ENCODE data around the gene CDCA3. TPM values are rescaled to one million over a fixed set of nuclear protein-coding genes. Genes with fewer than 3 reads are reported as not detected.

CDCA3 gene
- total RNA-seq, 1 donor from 2014 or later = 42.1 TPM

DNA sequence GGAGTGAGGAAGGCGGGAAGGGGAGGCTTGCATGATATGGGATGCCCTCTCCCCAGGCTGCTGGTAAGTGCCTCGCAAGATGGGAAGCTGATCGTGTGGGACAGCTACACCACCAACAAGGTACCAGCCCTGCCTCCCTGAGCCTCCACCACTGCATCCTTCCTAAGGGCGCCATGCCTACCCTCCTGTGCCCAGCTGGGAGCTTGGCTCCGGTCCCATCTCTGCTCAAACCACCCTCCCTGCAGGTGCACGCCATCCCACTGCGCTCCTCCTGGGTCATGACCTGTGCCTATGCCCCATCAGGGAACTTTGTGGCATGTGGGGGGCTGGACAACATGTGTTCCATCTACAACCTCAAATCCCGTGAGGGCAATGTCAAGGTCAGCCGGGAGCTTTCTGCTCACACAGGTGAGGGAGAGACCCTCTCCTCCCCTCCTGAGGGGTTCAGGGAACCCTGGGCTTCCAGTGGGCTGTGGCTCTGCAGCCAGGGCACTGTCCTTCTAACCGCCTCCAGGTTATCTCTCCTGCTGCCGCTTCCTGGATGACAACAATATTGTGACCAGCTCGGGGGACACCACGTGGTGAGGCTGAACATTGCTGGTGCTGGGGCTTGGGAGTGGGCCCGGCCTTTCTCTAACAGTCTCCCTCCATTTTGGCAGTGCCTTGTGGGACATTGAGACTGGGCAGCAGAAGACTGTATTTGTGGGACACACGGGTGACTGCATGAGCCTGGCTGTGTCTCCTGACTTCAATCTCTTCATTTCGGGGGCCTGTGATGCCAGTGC, 7.8 kb downstream of the CDCA3 start:
- Mint-ChIP-seq H3K36me3 (ENCODE audit: low read depth) (peaks cover 16% of the 10 kb centered on the region), H3K27me3 (ENCODE audit: low read depth) (no peaks in the 10 kb centered on the region), H3K9me3 (no peaks in the 10 kb centered on the region), H3K4me1 (ENCODE audit: low read depth) (peaks cover 5% of the 10 kb centered on the region), H3K4me3 (ENCODE audit: low read depth) (no peak overlapping the region), H3K27ac (no peak overlapping the region)
- intact Hi-C loops (cut with micrococcal nuclease) = no loop called here
- no peak for DNase-seq (ENCODE audit: low spot score)

DNA sequence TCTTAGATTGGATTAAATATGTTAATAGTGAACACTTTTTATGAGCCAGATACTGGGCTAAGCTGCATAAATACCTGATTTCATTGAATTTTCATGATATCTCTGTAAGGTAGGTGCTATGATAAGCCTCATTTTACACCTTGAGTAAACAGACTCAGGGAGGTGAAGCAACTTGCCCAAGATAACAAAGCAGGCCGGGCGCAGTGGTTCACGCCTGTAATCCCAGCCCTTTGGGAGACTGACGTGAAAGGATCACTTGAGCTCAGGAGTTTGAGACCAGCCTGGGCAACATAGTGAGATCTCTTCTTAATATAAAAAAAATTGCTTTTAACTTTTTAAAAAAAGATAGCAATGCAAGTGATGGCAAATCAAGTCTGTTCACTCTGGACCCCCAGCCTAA, 9.0 kb downstream of the CDCA3 start:
- H3K4me3 Mint-ChIP-seq (ENCODE audit: low read depth) = no peak overlapping the region
- H3K36me3 Mint-ChIP-seq (ENCODE audit: low read depth) = peaks cover 7% of the 10 kb centered on the region
- no peak overlapping the region for H3K27ac Mint-ChIP-seq
- no peak for DNase-seq (ENCODE audit: low spot score)
- intact Hi-C loops (cut with micrococcal nuclease) = no loop called here
- H3K27me3 Mint-ChIP-seq (ENCODE audit: low read depth) = no peaks in the 10 kb centered on the region
- no peaks in the 10 kb centered on the region for H3K9me3 Mint-ChIP-seq
- no peaks in the 10 kb centered on the region for H3K4me1 Mint-ChIP-seq (ENCODE audit: low read depth)

DNA sequence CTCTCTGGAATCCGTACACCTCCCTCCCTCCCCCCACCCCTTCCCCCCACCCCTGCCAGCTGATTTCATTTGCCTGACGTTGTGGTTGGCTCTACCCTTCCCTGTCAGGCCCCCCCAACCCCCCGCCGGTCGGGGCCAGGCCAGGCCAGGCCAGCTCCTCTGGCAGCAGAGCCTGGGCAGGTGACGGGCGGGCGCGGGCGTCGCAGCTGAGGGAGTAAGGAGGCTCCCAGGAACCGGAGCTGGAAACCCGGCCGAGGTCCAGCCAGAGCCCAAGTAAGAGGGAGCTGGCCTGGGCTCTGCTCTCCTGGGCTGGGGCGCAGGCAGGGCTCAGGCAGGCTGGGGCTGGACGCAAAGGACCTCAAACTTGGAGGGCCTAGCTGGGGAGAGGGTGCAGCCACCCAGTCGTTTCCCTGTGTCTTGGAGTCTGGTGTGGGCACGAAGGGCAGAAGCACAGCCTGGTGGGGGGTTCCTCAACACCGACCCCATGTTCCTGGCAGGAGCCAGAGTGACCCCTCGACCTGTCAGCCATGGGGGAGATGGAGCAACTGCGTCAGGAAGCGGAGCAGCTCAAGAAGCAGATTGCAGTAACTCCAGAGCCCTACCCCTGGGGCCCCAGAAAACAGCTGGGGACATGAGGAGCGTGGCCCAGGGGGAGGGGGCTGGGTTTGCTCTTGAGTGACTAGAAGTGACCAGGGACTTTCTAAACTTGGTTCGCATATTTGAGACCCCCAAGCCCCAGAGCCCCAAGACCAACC, 10.1 kb downstream of the CDCA3 start, which contains the start of gene GNB3:
Gene GNB3, plus strand, starts transcription at position 165 of the 755 bp plus-strand sequence. Its CDS starts 363 bp downstream, at position 528.
- Mint-ChIP-seq H3K4me1 (ENCODE audit: low read depth) (no peaks in the 10 kb centered on the region), H3K4me3 (ENCODE audit: low read depth) (no peak within 1 kb of the TSS), H3K9me3 (no peaks in the 10 kb centered on the region), H3K36me3 (ENCODE audit: low read depth) (no peaks in the 10 kb centered on the region), H3K27me3 (ENCODE audit: low read depth) (no peaks in the 10 kb centered on the region), H3K27ac (no peak within 1 kb of the TSS)
- DNase-seq (ENCODE audit: low spot score) = no peak
- intact Hi-C loops (cut with micrococcal nuclease) = no loop called here

DNA sequence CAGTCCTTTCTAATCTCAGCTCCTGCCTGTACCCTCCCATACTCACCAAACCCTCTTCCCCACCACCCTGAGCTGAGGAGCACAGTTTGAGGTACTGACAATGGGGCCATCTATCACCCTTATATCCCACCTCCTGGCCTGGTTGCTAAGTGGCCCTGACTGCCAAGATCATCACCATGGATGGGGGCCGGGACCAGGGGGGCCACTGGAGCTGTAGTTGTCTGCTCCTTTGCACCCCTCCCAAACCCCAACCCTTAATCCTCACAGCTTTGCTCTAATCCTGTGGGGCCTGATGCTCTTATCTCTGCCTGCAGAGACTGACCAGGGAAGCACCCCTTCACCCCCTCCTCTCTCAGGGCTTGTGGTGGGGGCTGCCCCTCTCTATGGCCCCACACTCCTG, 10.8 kb downstream of the CDCA3 start:
- intact Hi-C loops (cut with micrococcal nuclease) = no loop called here
- H3K27me3 Mint-ChIP-seq (ENCODE audit: low read depth) = no peaks in the 10 kb centered on the region
- H3K27ac Mint-ChIP-seq = no peak overlapping the region
- H3K4me3 Mint-ChIP-seq (ENCODE audit: low read depth) = no peak overlapping the region
- H3K9me3 Mint-ChIP-seq = no peaks in the 10 kb centered on the region
- H3K36me3 Mint-ChIP-seq (ENCODE audit: low read depth) = no peaks in the 10 kb centered on the region
- peaks cover 2% of the 10 kb centered on the region for H3K4me1 Mint-ChIP-seq (ENCODE audit: low read depth)
- DNase-seq (ENCODE audit: low spot score) = no peak

DNA sequence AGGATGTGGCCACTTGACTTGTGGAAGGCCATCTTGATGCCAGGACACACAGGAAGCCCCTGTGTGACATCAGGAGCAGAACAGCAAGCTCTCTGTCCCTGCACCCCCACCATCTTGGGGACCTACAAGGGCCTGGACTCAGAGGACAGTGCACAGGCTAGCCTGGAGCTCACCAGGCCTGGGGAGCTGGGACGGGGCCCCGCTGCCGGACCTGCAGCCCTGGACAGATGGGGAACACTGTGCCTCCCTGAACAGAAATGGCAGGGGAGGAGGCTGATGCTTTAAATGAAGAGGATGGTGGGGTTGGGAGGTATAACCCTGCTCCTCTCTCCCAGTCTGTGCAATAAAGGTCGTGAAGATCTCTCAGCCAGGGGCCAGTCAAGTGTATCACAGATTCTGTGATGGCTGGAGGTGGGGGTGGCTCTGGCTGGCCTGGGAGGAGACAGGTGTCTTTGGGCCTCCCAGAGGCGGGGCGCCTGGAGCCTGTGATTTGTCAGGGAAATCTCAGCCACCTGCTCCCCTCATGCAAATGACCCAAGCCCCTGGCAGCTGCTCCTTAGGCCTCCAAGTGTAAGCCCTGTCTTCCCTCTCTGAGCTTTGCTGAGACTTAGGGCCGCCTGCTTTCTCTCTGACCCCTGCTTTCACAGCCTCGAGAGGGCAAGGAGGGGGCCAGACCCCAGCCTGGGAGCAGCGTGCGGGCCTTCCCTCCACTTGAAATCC, 11.4 kb downstream of the CDCA3 start:
- no peak for DNase-seq (ENCODE audit: low spot score)
- intact Hi-C loops (cut with micrococcal nuclease) = no loop called here
- Mint-ChIP-seq H3K9me3 (no peaks in the 10 kb centered on the region), H3K4me3 (ENCODE audit: low read depth) (no peak overlapping the region), H3K4me1 (ENCODE audit: low read depth) (peaks cover 2% of the 10 kb centered on the region), H3K36me3 (ENCODE audit: low read depth) (no peaks in the 10 kb centered on the region), H3K27ac (no peak overlapping the region), H3K27me3 (ENCODE audit: low read depth) (no peaks in the 10 kb centered on the region)

DNA sequence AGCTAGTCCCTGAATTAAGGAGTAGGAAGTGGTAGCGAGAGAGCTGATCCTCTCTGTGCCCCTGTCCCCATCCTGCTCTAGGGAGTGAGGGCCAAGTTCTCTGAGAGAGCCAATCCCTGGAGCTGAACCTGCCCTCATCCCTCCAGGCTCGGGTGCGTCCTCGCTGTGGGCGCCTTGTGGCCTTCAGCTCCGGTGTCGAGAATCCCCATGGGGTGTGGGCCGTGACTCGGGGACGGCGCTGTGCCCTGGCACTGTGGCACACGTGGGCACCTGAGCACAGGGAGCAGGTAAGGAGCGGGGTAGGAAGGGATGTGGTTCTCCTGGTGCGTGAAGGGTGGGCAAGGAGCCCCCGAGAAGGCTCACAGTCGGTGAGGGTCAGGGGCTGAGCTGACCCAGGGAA, 12.2 kb downstream of the CDCA3 start:
- Mint-ChIP-seq H3K27me3 (ENCODE audit: low read depth) (no peaks in the 10 kb centered on the region), H3K27ac (no peak overlapping the region), H3K4me3 (ENCODE audit: low read depth) (no peak overlapping the region), H3K9me3 (no peaks in the 10 kb centered on the region), H3K36me3 (ENCODE audit: low read depth) (no peaks in the 10 kb centered on the region), H3K4me1 (ENCODE audit: low read depth) (peaks cover 6% of the 10 kb centered on the region)
- no peak for DNase-seq (ENCODE audit: low spot score)
- intact Hi-C loops (cut with micrococcal nuclease) = no loop called here

DNA sequence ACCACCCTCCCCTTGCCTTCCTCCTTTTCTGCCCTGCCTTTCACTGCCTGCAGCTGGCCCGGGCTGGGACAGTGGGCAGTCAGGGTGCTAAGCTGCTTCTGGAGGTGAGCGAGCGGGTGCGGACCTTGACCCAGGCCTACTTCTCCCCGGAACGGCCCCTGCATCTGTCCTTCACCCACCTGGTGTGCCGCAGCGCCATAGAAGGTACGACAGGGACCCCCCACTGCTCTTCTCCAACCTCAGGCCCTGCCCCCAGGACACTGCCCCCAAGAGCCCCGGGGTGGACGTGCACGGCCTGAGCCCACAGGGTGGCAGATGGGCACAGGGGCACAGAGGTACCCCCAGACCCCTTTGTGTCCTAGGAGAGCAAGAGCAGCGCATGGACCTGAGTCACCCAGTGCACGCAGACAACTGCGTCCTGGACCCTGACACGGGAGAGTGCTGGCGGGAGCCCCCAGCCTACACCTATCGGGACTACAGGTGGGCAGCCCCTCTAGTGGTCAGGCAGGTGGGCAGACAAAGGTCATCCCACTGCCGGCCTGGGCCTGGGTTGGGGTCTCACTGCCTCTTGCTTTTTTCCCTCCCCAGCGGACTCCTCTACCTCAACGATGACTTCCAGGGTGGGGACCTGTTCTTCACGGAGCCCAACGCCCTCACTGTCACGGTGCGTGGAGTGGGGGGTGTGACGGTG, 13.6 kb downstream of the CDCA3 start:
- Mint-ChIP-seq H3K27ac (no peak overlapping the region), H3K4me3 (ENCODE audit: low read depth) (no peak overlapping the region), H3K9me3 (no peaks in the 10 kb centered on the region), H3K4me1 (ENCODE audit: low read depth) (peaks cover 6% of the 10 kb centered on the region), H3K27me3 (ENCODE audit: low read depth) (no peaks in the 10 kb centered on the region), H3K36me3 (ENCODE audit: low read depth) (no peaks in the 10 kb centered on the region)
- intact Hi-C loops (cut with micrococcal nuclease) = no loop called here
- DNase-seq (ENCODE audit: low spot score) = no peak

DNA sequence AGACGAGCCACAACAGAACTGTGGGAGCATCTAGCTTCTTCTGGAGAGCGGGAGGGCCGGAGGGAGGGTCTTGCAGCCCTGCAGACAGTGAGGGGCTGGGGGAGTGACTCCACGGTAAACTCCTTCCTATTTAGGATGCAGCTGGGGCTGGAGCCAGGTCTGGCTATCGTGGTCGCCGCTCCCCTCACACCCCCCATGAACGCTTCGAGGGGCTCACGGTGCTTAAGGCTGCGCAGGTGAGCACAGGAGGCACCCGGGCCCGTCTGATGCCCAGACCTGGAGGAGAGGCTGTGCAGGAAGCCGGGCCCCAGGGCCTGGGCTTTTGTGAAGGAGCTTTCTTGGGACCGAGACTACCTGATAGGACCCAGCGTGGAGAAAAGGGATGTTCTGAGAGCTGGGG, 14.2 kb downstream of the CDCA3 start:
- Mint-ChIP-seq H3K27ac (no peak overlapping the region), H3K4me1 (ENCODE audit: low read depth) (peaks cover 6% of the 10 kb centered on the region), H3K36me3 (ENCODE audit: low read depth) (no peaks in the 10 kb centered on the region), H3K9me3 (no peaks in the 10 kb centered on the region), H3K4me3 (ENCODE audit: low read depth) (no peak overlapping the region), H3K27me3 (ENCODE audit: low read depth) (peaks cover under 1% of the 10 kb centered on the region)
- DNase-seq (ENCODE audit: low spot score) = no peak
- intact Hi-C loops (cut with micrococcal nuclease) = no loop called here

DNA sequence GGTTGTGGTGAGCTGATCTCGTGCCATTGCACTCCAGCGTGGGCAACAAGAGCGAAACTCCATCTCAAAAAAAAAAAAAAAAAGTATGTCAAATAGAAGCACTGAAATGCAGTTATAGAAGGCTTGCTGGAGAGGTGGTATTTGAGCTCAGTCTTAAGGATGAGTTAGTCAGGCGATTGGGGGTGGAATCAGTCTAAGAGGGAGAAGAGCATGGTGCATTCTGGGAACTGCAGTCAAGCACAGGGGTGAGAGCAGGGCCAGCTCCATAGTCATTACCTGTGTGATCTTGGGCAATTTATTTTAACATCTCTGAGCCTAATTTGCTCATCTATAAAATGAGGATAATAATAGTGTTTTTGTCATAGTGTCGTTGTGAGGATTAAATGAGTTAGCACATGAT, 16.2 kb downstream of the CDCA3 start:
- no peak for DNase-seq (ENCODE audit: low spot score)
- H3K27me3 Mint-ChIP-seq (ENCODE audit: low read depth) = peaks cover 14% of the 10 kb centered on the region
- intact Hi-C loops (cut with micrococcal nuclease) = no loop called here
- no peaks in the 10 kb centered on the region for H3K9me3 Mint-ChIP-seq
- H3K36me3 Mint-ChIP-seq (ENCODE audit: low read depth) = no peaks in the 10 kb centered on the region
- H3K4me1 Mint-ChIP-seq (ENCODE audit: low read depth) = peaks cover 6% of the 10 kb centered on the region
- no peak overlapping the region for H3K27ac Mint-ChIP-seq
- no peak overlapping the region for H3K4me3 Mint-ChIP-seq (ENCODE audit: low read depth)

DNA sequence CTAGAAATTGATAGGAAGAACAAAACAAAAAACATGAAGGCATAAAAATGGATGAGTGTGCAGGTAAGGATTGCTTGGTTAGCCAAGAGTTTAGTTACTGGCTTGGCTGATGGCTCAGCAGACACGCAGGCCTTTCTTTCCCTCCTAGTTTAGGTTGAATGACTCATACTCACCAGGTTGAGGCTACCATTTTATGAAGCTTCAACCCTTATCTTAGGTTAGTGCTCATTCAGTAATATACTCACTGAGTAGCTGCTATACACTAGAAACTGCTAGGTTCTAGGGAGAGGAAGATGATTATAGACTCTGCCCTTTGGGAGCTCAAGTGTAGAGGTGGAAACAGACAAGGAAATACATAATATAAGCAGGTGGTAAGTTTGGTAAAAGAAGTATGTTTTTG, 16.8 kb downstream of the CDCA3 start:
- Mint-ChIP-seq H3K27me3 (ENCODE audit: low read depth) (peaks cover 14% of the 10 kb centered on the region), H3K36me3 (ENCODE audit: low read depth) (no peaks in the 10 kb centered on the region), H3K4me1 (ENCODE audit: low read depth) (peaks cover 10% of the 10 kb centered on the region), H3K9me3 (no peaks in the 10 kb centered on the region), H3K4me3 (ENCODE audit: low read depth) (no peak overlapping the region), H3K27ac (no peak overlapping the region)
- intact Hi-C loops (cut with micrococcal nuclease) = no loop called here
- no peak for DNase-seq (ENCODE audit: low spot score)

DNA sequence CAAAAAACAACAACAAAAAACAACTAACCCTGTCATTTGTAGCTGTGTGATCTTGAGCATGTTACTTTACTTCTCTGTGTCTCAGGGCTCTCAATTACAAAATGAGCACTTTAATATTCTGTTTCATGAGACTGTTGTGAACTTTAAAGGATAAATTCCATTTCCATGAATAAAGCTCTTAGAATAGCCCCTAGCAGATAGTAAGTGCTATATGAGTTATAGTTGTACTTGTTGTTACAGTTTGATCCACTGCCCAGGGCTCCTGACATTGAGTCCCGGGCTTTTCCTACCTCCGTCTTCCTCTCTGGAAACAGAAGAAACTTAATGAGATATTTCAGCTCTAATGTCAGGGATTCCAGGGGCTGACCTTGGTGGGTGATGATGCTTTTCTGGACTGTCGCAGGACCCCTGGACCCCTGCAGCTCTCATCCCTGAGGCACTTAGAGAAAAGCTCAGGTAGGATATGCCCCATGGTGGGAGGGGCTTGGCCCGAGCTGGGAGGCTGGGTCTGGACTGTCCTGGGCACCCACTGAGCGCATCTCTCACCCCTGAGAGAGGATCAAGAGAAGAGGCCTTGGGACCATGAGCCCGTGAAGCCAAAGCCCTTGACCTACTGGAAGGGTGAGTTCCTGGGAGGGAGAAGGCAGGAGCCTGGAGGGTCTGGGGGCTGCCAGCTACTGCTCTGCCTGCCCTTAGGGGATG, 17.7 kb downstream of the CDCA3 start:
- intact Hi-C loops (cut with micrococcal nuclease) = no loop called here
- H3K4me1 Mint-ChIP-seq (ENCODE audit: low read depth) = peaks cover 15% of the 10 kb centered on the region
- H3K9me3 Mint-ChIP-seq = no peaks in the 10 kb centered on the region
- no peaks in the 10 kb centered on the region for H3K36me3 Mint-ChIP-seq (ENCODE audit: low read depth)
- H3K27me3 Mint-ChIP-seq (ENCODE audit: low read depth) = peaks cover 19% of the 10 kb centered on the region
- H3K4me3 Mint-ChIP-seq (ENCODE audit: low read depth) = no peak overlapping the region
- no peak overlapping the region for H3K27ac Mint-ChIP-seq
- no peak for DNase-seq (ENCODE audit: low spot score)

DNA sequence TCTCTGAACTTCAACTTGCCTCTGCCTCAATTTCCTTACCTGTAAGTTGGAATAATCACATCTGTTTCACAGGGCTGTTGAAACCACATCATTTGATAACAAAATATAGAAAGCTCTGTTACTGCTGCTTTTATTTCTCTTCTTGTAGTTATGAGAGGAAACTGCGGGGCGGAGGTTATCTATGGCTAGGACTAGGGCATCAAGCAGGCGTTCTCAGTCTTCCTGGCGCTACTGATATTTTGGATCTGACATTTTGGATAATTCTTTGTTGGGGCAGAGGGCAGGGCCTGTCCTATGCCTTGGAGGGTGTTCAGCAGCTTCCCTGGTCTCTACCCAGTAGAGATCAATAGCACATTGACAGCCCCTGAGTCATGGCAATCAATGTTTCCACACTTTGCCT, 19.0 kb downstream of the CDCA3 start:
- Mint-ChIP-seq H3K4me1 (ENCODE audit: low read depth) (peaks cover 22% of the 10 kb centered on the region), H3K27ac (no peak overlapping the region), H3K9me3 (no peaks in the 10 kb centered on the region), H3K36me3 (ENCODE audit: low read depth) (no peaks in the 10 kb centered on the region), H3K4me3 (ENCODE audit: low read depth) (no peak overlapping the region), H3K27me3 (ENCODE audit: low read depth) (peaks cover 25% of the 10 kb centered on the region)
- intact Hi-C loops (cut with micrococcal nuclease) = no loop called here
- DNase-seq (ENCODE audit: low spot score) = no peak
